Nephron (organoid): ENCODE measurements around the gene HOMER2.
A peak's percentile ranks its signal among the peaks of the same experiment; 100 is the strongest.

Experiments
- H3K27ac Mint-ChIP-seq, 3 experiments: 2 replicates each; pipeline ENCODE4 v1.8.0; 2020; ENCODE audit warnings: mixed read lengths in 3 of 3, mild to moderate bottlenecking in 2 of 3, moderate library complexity in 1 of 3
- H3K27me3 Mint-ChIP-seq: 2 replicates; pipeline ENCODE4 v1.8.0; 2021; ENCODE audit warnings: low read depth, mild to moderate bottlenecking, moderate library complexity, mixed read lengths
- H3K36me3 Mint-ChIP-seq: 2 replicates; pipeline ENCODE4 v1.8.0; 2020; ENCODE audit warnings: low read depth, mixed read lengths
- H3K4me1 Mint-ChIP-seq: 2 replicates; pipeline ENCODE4 v1.8.0; 2020; ENCODE audit warnings: mixed read lengths
- H3K4me3 Mint-ChIP-seq, 3 experiments: 2 replicates each; pipeline ENCODE4 v1.8.0; 2020; ENCODE audit warnings: mild to moderate bottlenecking in 3 of 3, mixed read lengths in 3 of 3, moderate library complexity in 2 of 3
- H3K9me3 Mint-ChIP-seq: 2 replicates; pipeline ENCODE4 v1.8.0; 2020; ENCODE audit warnings: mixed read lengths
- CTCF ChIP-seq, 3 experiments: fragments of 200-600 bp; sonication (generic); IDR thresholded peaks; one replicate each; pipeline ENCODE4 v1.5.0; 2021; ENCODE audit warnings: antibody characterized with exemption in 3 of 3; ENCODE audit not compliant: unreplicated experiment in 3 of 3

The HOMER2 gene

GRCh38 chr15:82909080-82909815 is 43.3 kb downstream of the HOMER2 start:
- Mint-ChIP-seq H3K4me1 (peaks cover 15% of the 10 kb centered on the region), H3K27me3 (peaks cover 9% of the 10 kb centered on the region), H3K27ac (no peak overlapping the region), H3K4me3 (no peak overlapping the region), H3K9me3 (peaks cover 17% of the 10 kb centered on the region), H3K36me3 (peaks cover 17% of the 10 kb centered on the region)
- TF ChIP-seq CTCF (IDR thresholded peaks at IDR 0.05; ENCODE audit: unreplicated experiment in 3 of 3) = no peak

GRCh38 chr15:82907350-82907749 is 45.2 kb downstream of the HOMER2 start:
- Mint-ChIP-seq H3K36me3 (peaks cover 17% of the 10 kb centered on the region), H3K4me1 (peaks cover 16% of the 10 kb centered on the region), H3K27me3 (peaks cover 9% of the 10 kb centered on the region), H3K4me3 (no peak overlapping the region), H3K27ac (no peak overlapping the region), H3K9me3 (peaks cover 17% of the 10 kb centered on the region)
- TF ChIP-seq CTCF (IDR thresholded peaks at IDR 0.05; ENCODE audit: unreplicated experiment in 3 of 3) = no peak

- Mint-ChIP-seq H3K9me3 (peaks cover 16% of the 10 kb centered on the region), H3K4me3 (no peak overlapping the region), H3K4me1 (peaks cover 17% of the 10 kb centered on the region), H3K27ac (no peak overlapping the region), H3K27me3 (peaks cover 9% of the 10 kb centered on the region), H3K36me3 (peaks cover 14% of the 10 kb centered on the region)
- TF ChIP-seq CTCF (IDR thresholded peaks at IDR 0.05; ENCODE audit: unreplicated experiment in 3 of 3) = no peak
Measured at GRCh38 chr15:82904574-82904973, 47.9 kb downstream of the HOMER2 start.

- peaks cover 10% of the 10 kb centered on the region for H3K36me3 Mint-ChIP-seq
- no peak overlapping the region for H3K27ac Mint-ChIP-seq
- H3K27me3 Mint-ChIP-seq = peaks cover 4% of the 10 kb centered on the region
- H3K4me3 Mint-ChIP-seq = no peak overlapping the region
- peaks cover 25% of the 10 kb centered on the region for H3K4me1 Mint-ChIP-seq
- TF ChIP-seq CTCF (IDR thresholded peaks at IDR 0.05; ENCODE audit: unreplicated experiment in 3 of 3) = no peak
- H3K9me3 Mint-ChIP-seq = peaks cover 10% of the 10 kb centered on the region
Measured at GRCh38 chr15:82903511-82903910, 49.0 kb downstream of the HOMER2 start.

GRCh38 chr15:82901114-82901805 is 51.3 kb downstream of the HOMER2 start:
- Mint-ChIP-seq H3K4me3 (no peak overlapping the region), H3K4me1 (peaks cover 39% of the 10 kb centered on the region), H3K36me3 (peaks cover 4% of the 10 kb centered on the region), H3K27ac (peak overlapping the region in 1 of 3 experiments; percentile 2), H3K9me3 (no peaks in the 10 kb centered on the region), H3K27me3 (no peaks in the 10 kb centered on the region)
- no peak for TF ChIP-seq CTCF (IDR thresholded peaks at IDR 0.05; ENCODE audit: unreplicated experiment in 3 of 3)
